H1 (cell line): ENCODE measurements around the gene GDPGP1. TPM values are rescaled to one million over a fixed set of nuclear protein-coding genes. Genes with fewer than 3 reads are reported as not detected.

Experiments used
- CTCF ChIA-PET: fragments of 300-600 bp; sonication (Branson Sonifier 250); formaldehyde crosslinking; loops from one replicate; lab custom pipeline; 2021; ENCODE audit not compliant: partially characterized antibody; lab: Charles Lee
- POLR2A ChIA-PET: fragments of 300-600 bp; sonication (Branson Sonifier 250); formaldehyde crosslinking; loops from one replicate; lab custom pipeline; 2021; ENCODE audit warnings: inconsistent platforms; ENCODE audit not compliant: partially characterized antibody; lab: Charles Lee
- DNase-seq, 2 experiments: peaks; one replicate each; pipeline versions ENCODE4 v3.0.0 to v3.0.0-alpha.2; 2010 to 2022; ENCODE audit warnings: low spot score in 2 of 2, low read depth in 1 of 2, mixed read lengths in 1 of 2
- FAIRE-seq: peaks from 2 replicates; lab custom pipeline; 2011; peaks lifted over from hg19 to GRCh38; lab: Jason Lieb, UNC
- H2AFZ ChIP-seq: 2 replicates; pipeline ENCODE4 v1.8.1; 2012; ENCODE audit warnings: low read length, inconsistent platforms
- H2AK5ac ChIP-seq: 2 replicates; pipeline ENCODE4 v1.6.1; 2013; ENCODE audit warnings: low read depth, low read length
- H2BK120ac ChIP-seq: replicated peaks from 2 replicates; pipeline ENCODE3; 2013; ENCODE audit warnings: low read depth, low read length, inconsistent platforms
- H2BK12ac ChIP-seq: 2 replicates; pipeline ENCODE4 v1.6.1; 2013; ENCODE audit warnings: low read depth, low read length
- H2BK15ac ChIP-seq: 2 replicates; pipeline ENCODE4 v1.6.1; 2013; ENCODE audit warnings: low read length
- H2BK20ac ChIP-seq: 2 replicates; pipeline ENCODE4 v1.6.1; 2013; ENCODE audit warnings: low read length
- H2BK5ac ChIP-seq: 2 replicates; pipeline ENCODE4 v1.6.1; 2013; ENCODE audit warnings: low read depth, low read length
- H3K14ac ChIP-seq: 2 replicates; pipeline ENCODE4 v1.6.1; 2013; ENCODE audit warnings: inconsistent platforms; ENCODE audit not compliant: insufficient read length
- H3K18ac ChIP-seq: 2 replicates; pipeline ENCODE4 v1.6.1; 2013; ENCODE audit warnings: low read length; ENCODE audit errors: extremely low read depth
- H3K23ac ChIP-seq: 2 replicates; pipeline ENCODE4 v1.6.1; 2013; ENCODE audit warnings: inconsistent platforms; ENCODE audit not compliant: insufficient read length
- H3K23me2 ChIP-seq: 2 replicates; pipeline ENCODE4 v1.6.1; 2013; ENCODE audit warnings: low read depth, low read length
- H3K27ac ChIP-seq: 2 replicates; pipeline ENCODE4 v1.6.1; 2011; ENCODE audit warnings: low read depth, low read length, inconsistent platforms
- H3K27me3 ChIP-seq, 4 experiments: replicated peaks in 1 of 4; 1 replicate in 1 of 4; 2 replicates in 3 of 4; pipeline versions ENCODE4 v1.6.1 to v1.8.1; 2011 to 2013; ENCODE audit warnings: low read length in 3 of 4, mild to moderate bottlenecking in 3 of 4, inconsistent platforms in 2 of 4, mixed read lengths in 2 of 4, moderate library complexity in 1 of 4; ENCODE audit not compliant: control insufficient read depth in 3 of 4, insufficient read depth in 3 of 4; ENCODE audit errors: extremely low read depth in 1 of 4
- H3K36me3 ChIP-seq, 4 experiments: 2 replicates each; pipeline versions ENCODE4 v1.6.1 to v1.8.1; 2011 to 2013; ENCODE audit warnings: mild to moderate bottlenecking in 4 of 4, low read length in 3 of 4, moderate library complexity in 2 of 4, control low read depth in 1 of 4, inconsistent platforms in 1 of 4; ENCODE audit not compliant: insufficient read depth in 4 of 4, control insufficient read depth in 2 of 4
- H3K4ac ChIP-seq: replicated peaks from 2 replicates; pipeline ENCODE3; 2013; ENCODE audit warnings: low read length, low read depth, mixed read lengths, inconsistent platforms; ENCODE audit not compliant: insufficient read length
- H3K4me1 ChIP-seq, 4 experiments: replicated peaks in 1 of 4; 1 replicate in 1 of 4; 2 replicates in 3 of 4; pipeline versions ENCODE4 v1.6.1 to v1.8.1; 2011 to 2013; ENCODE audit warnings: low read length in 3 of 4, inconsistent platforms in 2 of 4, mixed read lengths in 1 of 4; ENCODE audit not compliant: insufficient read depth in 4 of 4, control insufficient read depth in 3 of 4
- H3K4me2 ChIP-seq, 2 experiments: 2 replicates each; pipeline versions ENCODE4 v1.6.1 to v1.8.1; 2011 to 2013; ENCODE audit warnings: low read depth in 2 of 2, low read length in 2 of 2, control low read depth in 1 of 2, inconsistent platforms in 1 of 2, mild to moderate bottlenecking in 1 of 2; ENCODE audit not compliant: insufficient read depth in 1 of 2
- H3K4me3 ChIP-seq, 4 experiments: fragments of 200-600, 300-600 bp in 1 of 4; sonication (generic), shearing (Covaris generic), sonication (Bioruptor Twin) in 1 of 4; 2 replicates each; pipeline versions ENCODE4 v1.5.1 to v1.8.1; 2011 to 2016; ENCODE audit warnings: low read length in 4 of 4, low read depth in 3 of 4, control low read depth in 2 of 4, inconsistent platforms in 2 of 4, mild to moderate bottlenecking in 2 of 4, mixed read lengths in 1 of 4, moderate library complexity in 1 of 4; ENCODE audit not compliant: insufficient read depth in 2 of 4; ENCODE audit errors: extremely low read depth in 1 of 4
- H3K56ac ChIP-seq: replicated peaks from 2 replicates; pipeline ENCODE3; 2013; ENCODE audit warnings: low read depth, mild to moderate bottlenecking, mixed read lengths, low read length, inconsistent platforms; ENCODE audit not compliant: insufficient read length
- H3K79me1 ChIP-seq: 2 replicates; pipeline ENCODE4 v1.6.1; 2013; ENCODE audit warnings: low read depth, low read length, control low read depth
- H3K79me2 ChIP-seq, 2 experiments: 2 replicates each; pipeline versions ENCODE4 v1.6.1 to v1.8.1; 2012 to 2013; ENCODE audit warnings: low read length in 2 of 2, mild to moderate bottlenecking in 2 of 2, inconsistent platforms in 1 of 2; ENCODE audit not compliant: insufficient read depth in 2 of 2, control insufficient read depth in 1 of 2
- H3K9ac ChIP-seq, 4 experiments: replicated peaks in 1 of 4; 1 replicate in 1 of 4; 2 replicates in 3 of 4; pipeline versions ENCODE4 v1.6.1 to v1.8.1; 2011 to 2013; ENCODE audit warnings: low read depth in 3 of 4, low read length in 3 of 4, control low read depth in 2 of 4, mild to moderate bottlenecking in 2 of 4, moderate library complexity in 2 of 4, inconsistent platforms in 1 of 4; ENCODE audit errors: extremely low read depth in 1 of 4
- H3K9me3 ChIP-seq, 2 experiments: 2 replicates each; pipeline versions ENCODE4 v1.6.1 to v1.8.1; 2012 to 2013; ENCODE audit warnings: mild to moderate bottlenecking in 2 of 2, moderate library complexity in 2 of 2, control low read depth in 1 of 2, inconsistent platforms in 1 of 2, low read depth in 1 of 2, low read length in 1 of 2, mixed read lengths in 1 of 2; ENCODE audit not compliant: insufficient read depth in 2 of 2
- H4K20me1 ChIP-seq, 2 experiments: replicated peaks in 1 of 2; 2 replicates each; pipeline versions ENCODE3 to v1.8.1; 2011 to 2013; ENCODE audit warnings: inconsistent platforms in 2 of 2, low read length in 2 of 2, mild to moderate bottlenecking in 1 of 2; ENCODE audit not compliant: insufficient read depth in 2 of 2, control insufficient read depth in 1 of 2
- H4K5ac ChIP-seq: 2 replicates; pipeline ENCODE4 v1.6.1; 2013; ENCODE audit warnings: low read length, low read depth, mixed read lengths, inconsistent platforms; ENCODE audit not compliant: insufficient read length
- H4K8ac ChIP-seq: 2 replicates; pipeline ENCODE4 v1.8.0; 2013; ENCODE audit warnings: mild to moderate bottlenecking, moderate library complexity, low read length, inconsistent platforms; ENCODE audit not compliant: insufficient read depth; ENCODE audit errors: extremely low read depth
- H4K91ac ChIP-seq: replicated peaks from 2 replicates; pipeline ENCODE3; 2013; ENCODE audit warnings: low read length, mixed read lengths, inconsistent platforms; ENCODE audit not compliant: insufficient read length
- BACH1 ChIP-seq: IDR thresholded peaks from 2 replicates; pipeline ENCODE4 v1.6.1; 2012; ENCODE audit warnings: low read length, improper control_type of control experiment
- CBX5 ChIP-seq: fragments of 300-800, 300-1000 bp; sonication (generic); IDR thresholded peaks from 2 replicates; pipeline ENCODE4 v1.7.1; 2016; ENCODE audit warnings: antibody characterized with exemption, low read length, low read depth
- CEBPB ChIP-seq: IDR thresholded peaks from 2 replicates; pipeline ENCODE4 v1.6.1; 2012; ENCODE audit warnings: low read depth, low read length
- KDM4A ChIP-seq: IDR thresholded peaks from one replicate; pipeline ENCODE4 v1.7.1; 2012; ENCODE audit warnings: low read depth, mild to moderate bottlenecking, moderate library complexity, low read length, inconsistent platforms; ENCODE audit not compliant: severe bottlenecking
- NRF1 ChIP-seq: IDR thresholded peaks from 2 replicates; pipeline ENCODE4 v1.6.1; 2011; ENCODE audit warnings: mild to moderate bottlenecking, low read depth, low read length, improper control_type of control experiment
- RXRA ChIP-seq: IDR thresholded peaks from 2 replicates; pipeline ENCODE4 v1.6.1; 2011; ENCODE audit warnings: low read depth, mild to moderate bottlenecking, low read length, moderate library complexity; ENCODE audit not compliant: insufficient read depth
- SP4 ChIP-seq: IDR thresholded peaks from 2 replicates; pipeline ENCODE4 v1.6.1; 2012; ENCODE audit warnings: low read length, inconsistent platforms
- SUZ12 ChIP-seq: fragments of 200-600 bp; sonication (generic); IDR thresholded peaks from 2 replicates; pipeline ENCODE4 v1.6.1; 2012; ENCODE audit warnings: mild to moderate bottlenecking, inconsistent platforms, low read length, moderate library complexity, mixed read lengths
- TAF1 ChIP-seq: IDR thresholded peaks from 2 replicates; pipeline ENCODE4 v1.6.1; 2011; ENCODE audit warnings: mild to moderate bottlenecking, low read depth, low read length
- ZNF274 ChIP-seq: IDR thresholded peaks from 2 replicates; pipeline ENCODE4 v1.7.0; 2012; ENCODE audit warnings: low read length, borderline replicate concordance; ENCODE audit errors: extremely low read depth
- WGBS, 2 experiments: shearing (Covaris generic) in 1 of 2; methylation state at CpG; one replicate each; pipeline versions ENCODE4 v1.1.6 to v1.1.7; 2013 to 2015; ENCODE audit warnings: low lambda C conversion rate in 2 of 2, mixed read lengths in 2 of 2, inconsistent platforms in 1 of 2, low coverage in 1 of 2, missing lambda C conversion rate in 1 of 2; ENCODE audit not compliant: insufficient replicate concordance in 2 of 2, insufficient coverage in 1 of 2, insufficient read length in 1 of 2; ENCODE audit errors: extremely low coverage in 1 of 2, missing lambda C conversion rate in 1 of 2; 5-methylcytosine and 5-hydroxymethylcytosine counted together
- long read RNA-seq, 2 experiments: library from RNA in 1 of 2; library from capped mRNA in 1 of 2; stranded (forward); transcript quantifications; one replicate each; pipeline ENCODE4 v2.0.0, GENCODE V29; 2021; ENCODE audit warnings: inconsistent platforms in 1 of 2
- polyA minus RNA-seq, 3 experiments: library from RNA; depleted of rRNA, polyadenylated mRNA; stranded (reverse); fragments of >200 nt; gene quantifications; 1 replicate in 2 of 3; 2 replicates in 1 of 3; pipeline ENCODE4 v1.2.3, GENCODE V29; 2011
- polyA plus RNA-seq, 7 experiments: library from polyadenylated mRNA; depleted of rRNA in 3 of 7; stranded (reverse) in 5 of 7; unstranded in 2 of 7; fragments of >200 nt in 5 of 7; fragments of 200-250 nt in 2 of 7; gene quantifications; 1 replicate in 5 of 7; 2 replicates in 1 of 7; 4 replicates in 1 of 7; pipeline versions ENCODE4 v1.2.1 to v1.2.3, GENCODE V29; 2011 to 2013; ENCODE audit warnings: missing spikeins in 2 of 7, mixed read lengths in 2 of 7
- total RNA-seq: library from RNA; stranded (reverse); fragmentation: NEBNext Ultra II Directional; extraction: Animal tissue kit (Norgen Biotek cat#: 25700); gene quantifications from 2 replicates; pipeline ENCODE4 v1.2.1, GENCODE V29; 2021

GDPGP1 gene
- total RNA-seq (3.7 and 5.6 TPM in 2 replicates), polyA plus RNA-seq (2011; rRNA removed) (1.8 and 3.0 TPM in 2 replicates), polyA minus RNA-seq (2011; rRNA and poly(A)+ RNA removed) (9.6 and 10.3 TPM in 2 replicates)
- polyA plus RNA-seq (2011; cell fraction: cytosol; rRNA removed): 2.1 TPM
- 4.1 TPM for polyA plus RNA-seq (2011; cell fraction: nucleus; rRNA removed)
- polyA plus RNA-seq (2012, experiment 1 of 2): 2.3 to 4.1 TPM (median 3.7 TPM) in 4 replicates
- polyA plus RNA-seq (2012, experiment 2 of 2): 2.6 TPM
- polyA plus RNA-seq (2013, experiment 1 of 2): 1.9 TPM
- polyA plus RNA-seq (2013, experiment 2 of 2): 1.5 TPM
- 4.4 TPM for polyA minus RNA-seq (2011; cell fraction: cytosol; rRNA and poly(A)+ RNA removed)
- 9.9 TPM for polyA minus RNA-seq (2011; cell fraction: nucleus; rRNA and poly(A)+ RNA removed)
- long read RNA-seq, experiment 1: 0 reads
- long read RNA-seq, experiment 2: 0 reads

- H2AK5ac ChIP-seq: no peak within 1 kb of the TSS
- peak within 1 kb of the TSS; percentile 57 to 76 (median 73) for H3K4me3 ChIP-seq
- FAIRE-seq (no peak), DNase-seq (no peak)
- WGBS, 2 experiments: 36% methylated on average over 22 of the region's 49 CpGs; no CpG with 5 or more reads in 1 of the 2 experiments
- peak within 1 kb of the TSS; percentile 57 to 86 for H3K4me2 ChIP-seq
- no peak within 1 kb of the TSS for H2BK20ac ChIP-seq
- CTCF ChIA-PET: interaction anchor here (0.5 to 4.6 kb wide), 18 partner anchors 12 to 473 kb away, joined by 3 to 47 read pairs (median 5); partner anchors contain the start of genes NGRN and TTLL13
- no peak within 1 kb of the TSS for H3K18ac ChIP-seq
- H2BK120ac ChIP-seq: no peak within 1 kb of the TSS
- no peak within 1 kb of the TSS for H4K91ac ChIP-seq
- no peak within 1 kb of the TSS for H2BK15ac ChIP-seq
- no peak within 1 kb of the TSS for H3K23ac ChIP-seq
- no peaks in the 10 kb centered on the region for H3K79me2 ChIP-seq
- H3K4ac ChIP-seq: peak within 1 kb of the TSS; percentile 28
- H3K9me3 ChIP-seq: no peaks in the 10 kb centered on the region
- H3K27me3 ChIP-seq: no peaks in the 10 kb centered on the region
- no peak within 1 kb of the TSS for H4K5ac ChIP-seq
- H2AFZ ChIP-seq: no peak within 1 kb of the TSS; the same call in 1 of the 2 replicates
- peak within 1 kb of the TSS; percentile 35 to 59 (median 50) for H3K9ac ChIP-seq
- H4K20me1 ChIP-seq: peaks cover 0 to 1% of the 10 kb centered on the region in 2 experiments
- POLR2A ChIA-PET: interaction anchor here (0.8 to 2.3 kb wide), 7 partner anchors 15 to 57 kb away, joined by 3 to 12 read pairs (median 4); partner anchors contain the start of genes SEMA4B and TTLL13
- no peak within 1 kb of the TSS for H3K27ac ChIP-seq
- peaks cover 0 to 6% (median under 1%) of the 10 kb centered on the region in 4 experiments; a peak in 4 of 7 replicates for H3K4me1 ChIP-seq
- no peak within 1 kb of the TSS for H3K56ac ChIP-seq
- H3K14ac ChIP-seq: no peak within 1 kb of the TSS
- peak within 1 kb of the TSS; percentile 88; the same call in 1 of the 2 replicates for H4K8ac ChIP-seq
- H2BK12ac ChIP-seq: no peak within 1 kb of the TSS
- H3K79me1 ChIP-seq: peaks cover 6% of the 10 kb centered on the region
- H3K23me2 ChIP-seq: peaks cover 5% of the 10 kb centered on the region
- no peak within 1 kb of the TSS for H2BK5ac ChIP-seq
- H3K36me3 ChIP-seq: peaks cover 0 to 3% (median 0%) of the 10 kb centered on the region in 4 experiments; a peak in 4 of 8 replicates
- no peak for TF ChIP-seq KDM4A
- TF ChIP-seq NRF1: peak; percentile 41
- TF ChIP-seq SUZ12: no peak
- no peak for TF ChIP-seq ZNF274
- peak; percentile 73 for TF ChIP-seq BACH1
- 0 out of 2 replicates have a peak, but pooled peaks have one; percentile 1 for TF ChIP-seq TAF1
- TF ChIP-seq SP4: no peak
- peak; percentile 23; the same call in 1 of the 2 replicates for TF ChIP-seq CEBPB
- TF ChIP-seq CBX5: no peak
- TF ChIP-seq RXRA: no peak
These were observed at the start of gene GDPGP1 for GRCh38 chr15:90234096-90234988. Gene GDPGP1 (plus strand): TSS chr15:90234209. CDS start chr15:90240909, 6,700 bp downstream.
